NCI-H1105 (cell line): Measurements from ENCODE around the gene MPV17.
"Not testable (repeated sequence)": the region's sequence is repeated elsewhere in the genome, so short reads cannot be mapped to it uniquely, and the experiment has no call there.

ENCODE experiments used
- DNase-seq: peaks from one replicate; lab custom pipeline; 2025; lab: John Stamatoyannopoulos, UW

The MPV17 gene

DNA sequence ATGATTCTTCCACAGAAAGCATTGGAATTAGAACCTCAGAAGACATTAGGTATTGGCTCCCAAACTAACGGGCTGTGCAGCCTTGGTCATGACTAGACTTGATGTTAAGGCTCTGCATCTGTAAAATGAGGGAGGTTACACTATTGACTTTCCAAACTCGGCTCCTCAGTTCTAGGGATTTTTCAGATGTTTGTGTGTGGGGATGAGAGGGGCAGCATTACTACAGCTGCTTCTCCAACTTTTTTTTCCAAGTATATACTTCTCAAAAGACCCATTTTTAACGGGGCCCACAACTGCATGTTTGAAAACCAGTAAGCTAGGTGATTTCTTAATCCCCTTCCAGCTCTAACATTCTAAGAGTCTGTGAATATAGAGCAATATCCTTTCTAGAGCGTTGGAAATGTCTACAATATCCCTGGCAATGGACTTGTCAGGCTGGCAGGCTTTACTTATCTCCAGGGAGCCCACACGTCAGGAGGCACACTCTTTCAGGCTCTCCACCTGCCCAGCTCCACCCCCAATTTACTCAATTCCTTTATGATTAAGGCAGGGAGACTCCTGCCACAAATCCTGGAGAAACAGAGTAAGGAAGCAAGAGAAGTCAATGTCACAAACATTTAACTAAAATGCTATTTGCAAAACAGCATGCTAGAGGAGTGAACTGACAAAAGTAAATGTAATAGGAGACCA lies 844 bp upstream of the MPV17 start:
- DNase-seq, result no peak

DNA sequence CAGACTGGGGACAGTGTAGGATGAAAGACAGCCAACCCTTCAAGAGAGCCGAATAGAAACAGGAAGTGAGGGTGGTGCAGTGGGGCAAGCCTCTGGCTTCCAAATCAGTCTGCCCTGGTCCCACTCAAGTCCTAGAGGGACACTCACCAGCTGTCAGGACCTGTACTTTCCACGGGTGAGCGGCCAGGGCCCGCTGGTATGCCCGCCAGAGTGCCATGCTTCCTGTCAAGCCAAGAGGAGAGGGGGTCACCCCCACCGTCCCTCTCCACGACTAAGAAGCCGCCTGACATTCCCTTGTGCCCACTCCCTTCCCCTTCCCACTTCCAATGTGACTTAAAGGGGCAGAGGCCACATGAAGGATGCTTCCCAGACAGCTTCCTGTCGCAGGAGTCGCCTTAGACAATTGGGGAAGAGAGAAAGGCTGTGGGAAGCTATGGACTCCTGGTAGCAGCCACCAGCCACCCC lies 564 bp downstream of the MPV17 start:
- no peak for DNase-seq

DNA sequence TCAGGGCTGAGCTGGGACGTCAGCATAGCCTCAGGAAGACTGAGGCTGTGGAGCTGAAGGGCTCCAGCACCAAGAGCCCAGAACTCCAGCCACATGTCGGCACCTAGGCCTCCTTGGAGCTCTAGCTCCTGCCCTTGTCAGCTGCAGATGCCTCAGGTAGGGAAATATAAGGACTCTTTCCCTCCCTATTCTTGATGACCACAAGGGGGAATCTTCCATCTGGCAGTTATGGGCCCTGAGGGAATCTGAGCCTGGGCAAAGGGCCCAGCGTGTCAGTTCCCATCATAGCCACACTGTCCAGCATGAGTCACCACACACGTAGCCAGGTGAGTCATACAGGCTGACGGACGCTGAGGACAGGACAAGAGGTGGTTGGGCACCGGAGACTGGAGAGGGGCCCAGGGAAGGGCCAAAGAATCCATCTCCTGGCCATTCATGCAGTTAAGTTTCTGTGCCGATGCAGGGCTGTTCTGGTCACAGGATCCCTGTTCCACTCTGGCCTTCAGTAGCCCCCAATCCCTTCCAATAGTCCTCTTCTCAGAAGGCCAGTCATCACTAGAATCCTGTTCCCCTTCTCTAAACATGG lies 1.8 kb downstream of the MPV17 start:
- no peak for DNase-seq

DNA sequence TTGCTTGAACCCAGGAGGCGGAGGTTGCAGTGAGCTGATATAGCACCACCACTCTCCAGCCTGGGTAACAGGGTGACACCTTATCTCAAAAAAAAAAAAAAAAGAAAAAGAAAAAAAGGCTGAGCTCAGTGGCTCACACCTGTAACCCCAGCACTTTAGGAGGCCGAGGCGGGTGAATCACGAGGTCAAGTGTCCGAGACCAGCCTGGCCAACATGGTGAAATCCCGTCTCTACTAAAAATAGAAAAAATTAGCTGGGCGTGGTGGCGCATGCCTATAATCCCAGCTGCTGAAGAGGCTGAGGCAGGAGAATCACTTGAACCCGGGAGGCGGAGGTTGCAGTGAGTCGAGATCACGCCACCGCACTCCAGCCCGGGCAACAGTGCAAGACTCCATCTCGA lies 3.1 kb downstream of the MPV17 start:
- DNase-seq, result not testable (repeated sequence)

DNA sequence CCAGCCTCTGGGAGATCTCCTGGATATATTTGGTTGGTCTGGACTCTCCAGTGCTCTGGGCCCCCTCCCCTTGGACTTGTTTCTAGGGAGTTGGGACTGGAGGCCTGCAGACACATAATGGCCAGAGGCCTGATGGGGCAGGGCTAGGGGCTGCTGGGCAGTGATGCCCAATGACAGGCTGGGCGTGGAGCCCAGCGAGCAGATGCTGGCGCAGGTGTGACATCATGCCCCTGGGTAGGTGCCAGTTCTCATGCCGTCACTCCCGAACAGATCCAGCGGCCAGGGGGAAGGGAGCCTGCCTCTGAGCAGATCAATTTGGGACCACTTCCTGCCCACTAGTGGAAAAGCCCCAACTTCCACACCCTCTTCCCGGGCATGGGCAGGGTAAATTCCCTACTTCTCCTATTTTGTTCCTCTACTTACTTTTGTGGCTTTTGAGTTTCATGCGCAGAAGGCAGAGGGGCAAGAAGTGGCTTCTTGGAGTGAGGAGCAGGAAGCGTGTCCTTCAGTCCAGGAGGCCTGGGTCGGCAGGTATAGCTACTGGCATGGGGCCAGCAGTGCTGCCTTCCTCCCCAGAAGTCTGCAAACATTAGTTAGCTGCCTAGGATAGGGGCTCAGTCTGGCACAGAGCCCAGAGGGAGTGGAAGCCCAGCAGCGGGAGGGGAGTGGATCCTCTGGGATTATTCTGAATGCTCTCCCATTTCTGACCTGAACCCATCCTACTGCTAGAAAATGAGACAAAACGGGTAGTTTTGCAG lies 6.1 kb downstream of the MPV17 start:
- DNase-seq, result peak; percentile 63

DNA sequence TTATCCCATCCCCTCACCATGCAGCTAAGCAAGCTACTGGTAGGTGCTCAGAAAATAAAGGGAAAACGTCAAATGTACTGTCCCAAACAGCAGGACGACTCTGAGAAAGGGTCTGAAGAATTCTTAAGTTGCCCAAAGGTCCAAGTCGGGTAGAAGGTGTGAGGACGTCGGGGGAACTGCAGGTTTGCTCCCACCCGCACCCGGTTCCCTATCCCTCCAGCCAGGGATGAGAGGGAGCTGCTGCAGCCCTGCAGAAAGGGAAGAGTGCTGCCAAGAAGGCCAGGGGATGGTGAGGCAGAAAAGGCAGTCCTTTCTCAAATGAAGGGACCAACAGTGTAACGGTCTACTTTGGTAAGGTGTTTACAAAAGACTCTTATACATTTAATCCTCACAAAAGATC lies 7.8 kb downstream of the MPV17 start:
- DNase-seq, result no peak

DNA sequence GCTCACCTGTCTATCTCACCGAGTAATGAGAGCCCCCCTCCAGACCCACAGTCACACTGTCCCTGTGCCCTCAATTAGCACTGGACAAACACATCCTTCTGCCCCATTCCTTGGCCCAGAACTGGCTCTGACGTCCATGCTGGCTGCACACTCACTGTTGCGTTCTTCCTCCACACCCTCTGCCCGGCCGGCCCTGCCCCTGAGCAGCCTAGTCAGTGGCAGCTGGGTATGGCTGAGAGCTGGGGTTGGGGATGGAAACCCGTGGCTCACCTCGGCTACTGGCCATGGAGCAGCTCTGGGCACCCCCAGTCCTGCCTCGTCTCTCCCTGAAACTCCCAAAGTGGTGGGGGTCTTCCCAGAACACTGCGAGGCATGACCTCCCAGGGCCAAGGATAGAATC lies 8.2 kb downstream of the MPV17 start:
- DNase-seq, result no peak

DNA sequence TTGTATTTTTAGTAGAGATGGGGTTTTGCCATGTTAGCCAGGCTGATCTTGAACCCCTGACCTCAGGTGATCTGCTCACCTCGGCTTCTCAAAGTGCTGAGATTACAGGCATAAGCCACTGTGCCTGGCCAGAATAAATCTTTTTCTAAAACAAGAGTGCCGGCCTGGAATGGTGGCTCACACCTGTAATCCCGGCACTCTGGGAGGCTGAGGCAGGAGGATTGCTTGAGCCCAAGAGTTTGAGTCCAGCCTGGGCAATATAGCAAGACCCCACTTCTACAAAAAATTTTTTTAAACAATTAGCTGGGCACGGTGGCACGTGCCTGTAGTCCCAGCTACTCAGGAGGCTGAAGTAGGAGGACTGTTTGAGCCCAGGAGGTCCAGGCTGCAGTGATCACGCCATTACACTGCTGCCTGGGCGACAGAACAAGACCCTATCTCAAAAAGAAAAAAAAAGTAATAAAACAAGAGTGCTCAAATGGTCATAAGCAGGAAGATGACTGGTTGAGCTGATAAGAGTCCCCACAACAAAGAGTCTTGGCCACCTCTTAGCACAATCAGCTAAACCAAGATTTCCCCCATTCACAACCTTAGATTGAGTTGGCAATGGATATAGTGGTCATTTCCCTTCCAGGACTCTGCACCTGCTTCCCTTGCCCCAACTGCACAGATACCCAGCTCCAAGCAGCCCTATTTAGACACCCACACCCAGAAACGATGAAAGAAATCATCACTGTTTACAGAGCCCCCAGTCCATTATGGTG lies 8.8 kb downstream of the MPV17 start:
- no peak for DNase-seq

DNA sequence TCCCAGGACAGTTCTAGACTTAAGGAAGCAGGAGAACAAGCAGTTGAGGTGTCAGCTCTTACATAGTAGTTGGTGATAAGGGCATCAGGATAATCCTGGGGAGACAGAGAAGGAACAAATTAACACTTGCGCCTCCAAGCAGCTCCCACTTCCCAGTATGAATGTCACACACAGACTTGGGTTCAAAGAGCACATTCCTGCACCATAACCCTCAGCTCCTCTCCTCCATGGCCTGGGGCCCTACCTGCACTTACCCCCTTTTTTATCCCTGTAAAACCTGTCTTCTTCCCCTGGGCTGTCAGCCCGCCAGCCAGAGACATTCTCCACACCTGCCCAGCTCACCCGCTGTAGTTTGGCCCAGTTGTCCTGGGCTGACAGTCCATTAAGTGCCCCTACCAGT lies 10.7 kb downstream of the MPV17 start:
- no peak for DNase-seq

DNA sequence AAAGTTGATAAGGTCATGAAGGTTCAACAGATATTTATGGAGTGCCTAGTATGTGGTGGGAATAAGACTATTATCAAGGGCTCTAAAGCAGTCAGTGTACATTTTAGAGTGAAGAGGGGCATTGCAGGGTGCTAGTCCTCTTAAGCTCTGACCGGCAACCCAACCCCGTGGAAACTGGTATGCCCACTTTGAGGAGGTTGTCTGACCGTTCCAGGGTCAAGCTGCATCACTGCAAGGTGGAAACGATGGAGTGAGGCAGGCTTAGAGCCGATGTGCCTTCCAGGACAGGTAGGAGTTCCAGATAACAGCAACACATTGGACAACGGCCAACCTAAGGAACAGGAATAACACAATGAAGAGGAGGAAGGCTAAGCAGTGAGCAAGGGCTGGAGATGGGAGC lies 13.2 kb downstream of the MPV17 start:
- DNase-seq, result no peak

DNA sequence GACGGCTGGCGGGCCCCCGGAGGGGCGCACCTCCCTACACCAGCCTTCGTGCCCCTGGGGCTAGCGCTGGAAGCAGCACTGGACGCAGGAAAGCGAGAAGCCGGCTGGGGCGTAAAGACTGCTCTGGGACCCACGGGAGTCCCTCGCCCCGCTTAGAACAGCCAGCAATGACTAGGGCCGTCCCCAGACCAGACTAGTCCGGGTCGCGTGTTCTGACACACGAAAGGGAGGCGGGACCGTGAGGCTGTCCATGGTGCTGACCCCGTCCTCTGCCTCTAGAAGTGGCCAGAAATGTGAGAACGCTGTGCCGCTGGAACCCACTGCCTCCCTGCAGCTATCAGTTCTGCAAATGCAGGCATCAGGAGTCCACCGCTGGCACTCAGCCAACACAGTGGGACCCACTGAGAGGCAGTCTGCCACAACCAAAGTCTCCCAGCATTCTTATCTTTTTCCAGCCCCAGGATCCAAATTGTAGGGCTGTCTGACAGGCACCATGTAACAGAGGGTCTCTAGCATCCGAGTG lies 14.5 kb downstream of the MPV17 start, which contains the start of gene UCN:
Gene UCN, minus strand, starts transcription at position 87 of the 523 bp plus-strand sequence. CDS start 550 bp downstream, outside the sequence.
- DNase-seq, result no peak

DNA sequence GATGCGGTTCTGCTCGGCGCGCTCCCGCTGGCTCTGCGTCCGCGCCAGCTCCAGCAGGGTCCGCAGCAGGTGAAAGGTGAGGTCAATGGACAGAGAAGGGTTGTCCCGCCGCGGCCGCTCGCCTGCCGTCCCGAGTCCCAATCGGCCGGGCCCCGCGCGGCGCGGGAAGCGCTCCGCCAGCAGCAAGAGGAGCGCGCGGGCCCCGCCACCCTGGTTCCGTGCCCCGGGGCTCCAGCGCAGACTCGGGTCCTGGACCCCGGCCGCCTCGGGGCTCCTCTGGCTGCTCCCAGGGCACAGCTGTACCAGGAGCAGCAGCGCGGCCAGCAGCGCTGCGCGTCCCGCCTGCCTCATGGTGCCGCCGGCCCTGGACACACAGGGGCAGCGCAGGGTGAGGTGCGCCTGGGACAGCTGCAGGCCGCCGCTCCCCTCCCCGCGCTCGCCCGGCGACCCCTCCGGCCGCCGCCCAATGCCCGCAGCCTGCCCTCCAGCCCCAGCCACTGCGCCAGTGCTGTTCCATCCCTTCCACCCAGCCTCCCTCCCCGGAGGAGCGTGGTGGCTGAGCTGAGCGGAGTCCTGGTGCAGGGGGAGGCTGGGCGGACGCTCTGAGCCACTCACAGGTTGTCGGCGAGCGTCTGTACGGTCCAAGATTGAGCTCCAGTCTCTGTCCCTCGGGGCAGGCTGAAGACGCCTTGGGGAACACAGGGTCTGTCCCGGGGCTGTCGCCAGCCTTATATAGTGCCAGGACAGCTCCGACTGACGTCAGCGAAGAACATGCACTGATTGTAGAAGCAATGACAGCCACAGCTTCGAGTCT lies 15.1 kb downstream of the MPV17 start:
- no peak for DNase-seq

DNA sequence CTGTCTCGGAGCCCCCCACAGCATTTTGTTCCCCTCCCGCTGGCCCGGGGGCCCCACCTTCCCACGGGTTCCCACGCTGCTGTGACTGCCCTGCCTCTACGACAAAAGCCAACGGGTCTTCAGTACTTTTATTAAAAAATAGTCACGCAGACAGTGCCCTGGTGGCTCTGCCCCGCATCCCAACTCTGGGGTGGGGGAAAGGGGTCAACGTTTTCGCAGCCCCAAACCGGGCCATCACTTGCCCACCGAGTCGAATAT lies 15.7 kb downstream of the MPV17 start:
- DNase-seq, result no peak

DNA sequence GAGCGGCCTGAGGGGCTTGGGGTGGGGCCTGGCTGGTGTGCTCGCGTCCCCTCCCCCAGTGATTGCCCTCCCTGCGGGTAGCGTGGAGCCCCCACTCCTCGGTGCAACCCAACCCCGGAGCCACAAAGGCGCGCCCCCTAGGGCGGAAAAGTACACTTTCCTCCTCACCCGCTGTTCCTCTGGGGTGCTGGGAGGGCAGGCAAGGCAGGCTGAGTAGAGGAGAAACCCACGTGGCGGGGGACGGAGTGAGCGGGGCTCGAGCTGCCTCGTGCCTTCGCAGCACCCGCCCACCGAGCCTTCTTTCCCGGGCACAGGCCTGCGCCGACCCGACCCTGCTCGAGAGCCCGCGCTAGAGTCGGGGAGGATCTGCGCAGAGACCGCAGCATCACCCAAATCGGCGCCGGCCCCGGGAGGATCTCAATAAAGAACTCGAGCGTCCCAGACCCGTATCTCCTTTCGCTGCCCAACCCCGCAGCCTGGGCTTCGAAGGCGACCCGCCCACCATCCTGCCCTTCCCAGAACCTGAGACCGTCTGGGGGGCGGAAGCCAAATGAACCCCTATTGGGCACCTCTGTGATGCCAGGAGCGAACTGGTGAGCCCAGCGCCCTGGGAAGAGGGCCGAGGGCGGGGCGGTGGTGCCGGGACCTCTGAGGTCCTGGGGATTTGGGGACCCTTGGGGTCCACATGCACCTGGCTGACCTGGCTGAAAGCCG lies 16.2 kb downstream of the MPV17 start:
- DNase-seq, result no peak

DNA sequence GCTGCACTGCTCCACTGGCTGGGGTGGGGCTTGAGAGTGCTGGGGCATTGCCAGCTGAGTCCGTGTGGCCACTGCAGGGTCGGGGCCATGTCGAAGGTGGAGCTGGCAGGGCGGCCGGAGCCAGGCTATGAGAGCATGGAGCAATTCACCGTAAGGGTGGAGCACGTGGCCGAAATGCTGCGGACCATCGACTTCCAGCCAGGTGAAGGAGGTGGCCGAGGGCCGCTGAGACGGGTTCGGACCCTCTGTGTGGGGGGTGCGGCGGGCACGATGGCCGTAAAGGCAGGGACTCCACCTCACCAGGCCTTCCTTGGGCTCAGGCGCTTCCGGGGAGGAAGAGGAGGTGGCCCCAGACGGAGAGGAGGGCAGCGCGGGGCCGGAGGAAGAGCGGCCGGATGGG lies 16.8 kb downstream of the MPV17 start:
- no peak for DNase-seq

DNA sequence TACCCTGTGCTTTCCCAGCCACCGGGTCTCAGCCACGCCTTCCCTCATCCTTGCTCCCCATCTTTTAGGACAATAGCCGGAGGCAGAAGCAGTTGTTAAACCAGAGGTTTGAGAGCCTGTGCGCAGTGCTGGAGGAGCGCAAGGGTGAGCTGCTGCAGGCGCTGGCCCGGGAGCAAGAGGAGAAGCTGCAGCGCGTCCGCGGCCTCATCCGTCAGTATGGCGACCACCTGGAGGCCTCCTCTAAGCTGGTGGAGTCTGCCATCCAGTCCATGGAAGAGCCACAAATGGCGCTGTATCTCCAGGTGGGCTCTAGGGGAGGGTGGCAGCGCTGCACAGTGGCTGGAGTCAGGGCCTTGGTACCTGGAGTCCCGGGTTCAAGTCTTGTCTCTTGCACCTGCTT lies 17.4 kb downstream of the MPV17 start:
- DNase-seq, result no peak

DNA sequence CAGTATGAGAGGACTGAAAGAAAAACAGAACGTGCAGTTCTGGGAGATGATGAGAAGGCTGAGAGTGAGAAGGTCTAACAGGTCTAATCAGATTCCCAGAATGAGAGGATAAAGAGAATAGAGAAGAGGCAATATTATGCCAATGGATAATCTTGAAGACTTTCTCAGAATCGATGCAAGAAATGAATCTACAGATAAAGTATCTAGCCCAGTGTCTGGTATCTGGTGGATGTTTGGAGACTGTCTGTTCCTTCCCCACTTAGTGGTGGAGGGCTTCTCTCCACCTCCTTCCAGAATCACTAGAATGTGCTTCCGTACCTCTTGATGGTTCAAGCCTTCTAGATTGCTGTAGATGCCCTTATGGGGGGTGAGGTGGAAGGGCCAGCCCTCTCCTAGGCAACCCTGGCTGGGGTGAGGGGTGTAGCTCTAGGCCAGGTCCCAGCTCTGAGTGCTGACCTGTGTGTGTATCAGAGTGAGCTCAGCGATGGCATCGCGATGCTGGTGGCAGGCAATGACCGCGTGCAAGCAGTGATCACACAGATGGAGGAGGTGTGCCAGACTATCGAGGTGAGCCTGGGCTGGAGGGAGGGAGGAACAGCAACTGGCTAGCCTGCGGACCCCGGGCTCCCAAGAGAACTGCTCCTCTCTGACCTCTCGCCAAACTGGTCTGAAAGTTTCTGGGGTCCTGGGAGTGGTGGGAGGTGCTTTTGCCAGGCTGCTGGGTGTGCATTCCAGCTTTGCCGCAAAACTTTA lies 18.2 kb downstream of the MPV17 start:
- no peak for DNase-seq

DNA sequence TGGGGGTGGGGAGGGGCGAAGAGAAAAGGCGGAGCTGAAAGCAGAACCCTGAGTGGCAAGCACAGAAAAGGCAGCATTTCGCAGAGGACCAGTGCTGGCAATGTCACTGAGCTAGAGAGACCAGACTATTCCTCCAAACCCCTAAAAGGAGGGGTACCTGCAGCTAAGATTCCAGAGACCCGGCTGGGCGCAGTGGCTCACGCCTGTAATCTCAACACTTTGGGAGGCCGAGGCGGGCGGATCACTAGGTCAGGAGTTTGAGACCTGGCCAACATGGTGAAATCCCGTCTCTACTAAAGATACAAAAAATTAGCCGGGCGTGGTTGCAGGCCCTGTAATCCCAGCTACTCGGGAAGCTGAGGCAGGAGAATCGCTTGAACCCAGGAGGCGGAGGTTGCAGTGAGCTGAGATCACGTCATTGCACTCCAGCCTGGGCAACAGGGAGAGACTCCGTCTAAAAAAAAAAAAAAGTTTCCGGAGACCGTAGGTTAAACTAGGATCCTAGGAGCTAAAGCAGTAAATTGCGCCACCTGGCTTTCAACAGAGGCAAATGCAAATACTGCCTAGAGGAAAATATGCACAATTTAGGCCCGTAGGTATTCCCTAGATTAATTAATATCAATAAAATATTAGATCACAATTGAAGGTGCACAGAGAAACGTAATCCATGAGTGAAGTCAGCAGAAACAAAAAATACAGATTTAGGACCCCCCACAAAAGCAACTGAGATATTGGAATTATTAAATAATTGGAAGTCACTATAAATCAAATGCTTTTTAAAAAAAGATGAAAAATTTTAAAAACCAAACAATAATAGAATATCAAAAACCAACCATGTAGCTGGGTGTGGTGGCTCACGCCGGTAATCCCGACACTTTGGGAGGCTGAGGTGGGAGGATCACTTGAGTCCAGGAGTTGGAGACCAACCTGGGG lies 19.5 kb downstream of the MPV17 start:
- peak; percentile 48 for DNase-seq

DNA sequence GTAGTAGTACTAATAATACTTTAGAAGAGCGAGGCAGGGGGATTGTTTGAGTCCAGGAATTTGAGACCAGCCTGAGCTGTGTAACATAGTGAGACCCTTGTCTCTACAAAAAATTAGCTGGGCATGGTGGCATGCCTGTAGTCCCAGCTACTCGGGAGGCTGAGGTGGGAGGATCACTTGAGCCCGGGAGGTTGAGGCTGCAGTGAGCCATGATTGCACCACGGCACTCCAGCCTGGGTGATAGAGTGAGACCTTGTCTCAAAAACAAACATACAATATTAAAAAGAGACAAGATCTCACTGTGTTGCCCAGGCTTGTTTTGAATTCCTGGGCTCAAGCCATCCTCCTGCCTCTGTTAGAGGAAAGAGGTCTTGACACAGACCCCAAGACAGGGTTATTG lies 22.3 kb downstream of the MPV17 start:
- not testable (repeated sequence) for DNase-seq
